CD14-positive monocyte (primary cell): ENCODE data around the gene AFDN. TPM values are rescaled to one million over a fixed set of nuclear protein-coding genes. Genes with fewer than 3 reads are reported as not detected.
A peak's percentile ranks its signal among the peaks of the same experiment; 100 is the strongest.

Experiments used
- DNase-seq, 3 donors: peaks; one replicate each; pipeline ENCODE4 v3.0.0-alpha.2; 2011 to 2022
- H2AFZ ChIP-seq: 2 replicates; pipeline ENCODE4 v1.6.0; 2012; ENCODE audit warnings: mild to moderate bottlenecking, low read depth, low read length, inconsistent platforms; ENCODE audit not compliant: insufficient read depth, poor library complexity, severe bottlenecking
- H3K27ac ChIP-seq, 2 donors: 1 replicate in 1 of 2; 2 replicates in 1 of 2; pipeline ENCODE4 v1.5.1; 2012 to 2013; ENCODE audit warnings: low read length in 2 of 2, control low read depth in 1 of 2, inconsistent platforms in 1 of 2, low read depth in 1 of 2, mild to moderate bottlenecking in 1 of 2
- H3K27me3 ChIP-seq, 2 donors: one replicate each; pipeline versions ENCODE4 v1.6.0 to v1.6.1; 2011 to 2013; ENCODE audit warnings: low read length in 2 of 2; ENCODE audit not compliant: control insufficient read depth in 2 of 2, insufficient read depth in 2 of 2
- H3K36me3 ChIP-seq, 2 donors: replicated peaks in 1 of 2; 1 replicate in 1 of 2; 2 replicates in 1 of 2; pipeline versions ENCODE4 v1.5.1 to v1.6.1; 2012 to 2013; ENCODE audit warnings: low read length in 2 of 2, control low read depth in 1 of 2, inconsistent platforms in 1 of 2, mild to moderate bottlenecking in 1 of 2; ENCODE audit not compliant: insufficient read depth in 2 of 2, control insufficient read depth in 1 of 2
- H3K4me1 ChIP-seq, 2 donors: 1 replicate in 1 of 2; 2 replicates in 1 of 2; pipeline versions ENCODE4 v1.5.1 to v1.6.1; 2012 to 2013; ENCODE audit warnings: low read length in 2 of 2, control low read depth in 1 of 2, inconsistent platforms in 1 of 2, mild to moderate bottlenecking in 1 of 2, moderate library complexity in 1 of 2; ENCODE audit not compliant: insufficient read depth in 2 of 2, control insufficient read depth in 1 of 2
- H3K4me2 ChIP-seq: replicated peaks from 2 replicates; pipeline ENCODE3; 2012; ENCODE audit warnings: low read length, moderate library complexity, mild to moderate bottlenecking; ENCODE audit not compliant: poor library complexity, severe bottlenecking; ENCODE audit errors: extremely low read depth
- H3K4me3 ChIP-seq, 3 experiments: fragments of 200-600 bp in 1 of 3; sonication (generic) in 1 of 3; replicated peaks in 1 of 3; 1 replicate in 2 of 3; 2 replicates in 1 of 3; pipeline ENCODE4 v1.5.1; 2011 to 2013; ENCODE audit warnings: low read length in 3 of 3, mild to moderate bottlenecking in 3 of 3, control low read depth in 2 of 3, low read depth in 2 of 3, inconsistent platforms in 1 of 3, moderate library complexity in 1 of 3
- H3K79me2 ChIP-seq: 2 replicates; pipeline ENCODE4 v1.6.0; 2012; ENCODE audit warnings: mild to moderate bottlenecking, control low read depth, inconsistent platforms, low read length, moderate library complexity; ENCODE audit not compliant: insufficient read depth
- H3K9ac ChIP-seq: 2 replicates; pipeline ENCODE4 v1.6.0; 2017; ENCODE audit warnings: low read length, mild to moderate bottlenecking; ENCODE audit not compliant: insufficient read depth, poor library complexity, severe bottlenecking
- H3K9me3 ChIP-seq, 2 donors: replicated peaks in 1 of 2; 1 replicate in 1 of 2; 2 replicates in 1 of 2; pipeline versions ENCODE4 v1.5.1 to v1.6.1; 2012 to 2013; ENCODE audit warnings: low read length in 2 of 2, control low read depth in 1 of 2; ENCODE audit not compliant: control insufficient read depth in 1 of 2, insufficient read depth in 1 of 2
- H4K20me1 ChIP-seq: 2 replicates; pipeline ENCODE4 v1.6.0; 2012; ENCODE audit warnings: mild to moderate bottlenecking, low read length, control low read depth, moderate library complexity; ENCODE audit not compliant: insufficient read depth
- H3K27ac Mint-ChIP-seq, 7 donors: one replicate each; pipeline ENCODE4 v1.8.0; 2020; ENCODE audit warnings: mild to moderate bottlenecking in 7 of 7, mixed read lengths in 7 of 7, moderate library complexity in 6 of 7, inconsistent platforms in 2 of 7
- H3K27me3 Mint-ChIP-seq, 3 donors: one replicate each; pipeline ENCODE4 v1.8.0; 2021 to 2022; ENCODE audit warnings: low read depth in 3 of 3, mild to moderate bottlenecking in 3 of 3, mixed read lengths in 3 of 3, moderate library complexity in 3 of 3, inconsistent platforms in 1 of 3
- H3K36me3 Mint-ChIP-seq, 2 donors: one replicate each; pipeline ENCODE4 v1.8.0; 2020; ENCODE audit warnings: mixed read lengths in 2 of 2, inconsistent platforms in 1 of 2, mild to moderate bottlenecking in 1 of 2
- H3K4me1 Mint-ChIP-seq: one replicate; pipeline ENCODE4 v1.8.0; 2020; ENCODE audit warnings: mild to moderate bottlenecking, mixed read lengths
- H3K4me3 Mint-ChIP-seq, 2 donors: one replicate each; pipeline ENCODE4 v1.8.0; 2020; ENCODE audit warnings: mild to moderate bottlenecking in 2 of 2, mixed read lengths in 2 of 2, moderate library complexity in 1 of 2
- H3K9me3 Mint-ChIP-seq, 7 donors: one replicate each; pipeline ENCODE4 v1.8.0; 2020 to 2022; ENCODE audit warnings: mixed read lengths in 7 of 7, mild to moderate bottlenecking in 6 of 7, moderate library complexity in 6 of 7, inconsistent platforms in 2 of 7
- WGBS: methylation state at CpG from one replicate; pipeline ENCODE4 v1.1.5; 2013; ENCODE audit warnings: missing lambda C conversion rate; ENCODE audit not compliant: insufficient coverage; 5-methylcytosine and 5-hydroxymethylcytosine counted together
- intact Hi-C, 2 donors: fragments of 100-400 bp; cut with micrococcal nuclease; formaldehyde crosslinking; loops; one replicate each; pipeline versions ENCODE4 v1.15.0 to v1.15.1; 2023
- polyA plus RNA-seq, 3 donors: library from polyadenylated mRNA; depleted of rRNA in 1 of 3; unstranded in 2 of 3; stranded (reverse) in 1 of 3; fragments of 300-500 nt in 2 of 3; fragments of >200 nt in 1 of 3; fragmentation: Illumina TruSeq in 2 of 3; gene quantifications; 1 replicate in 2 of 3; 2 replicates in 1 of 3; pipeline ENCODE4 v1.2.3, GENCODE V29; 2012 to 2021
- TF ChIP-seq, protein P1 (sequence below): fragments of 200-600 bp; IDR thresholded peaks from one replicate; pipeline ENCODE4 v1.8.0; 2022; ENCODE audit warnings: antibody characterized with exemption, mild to moderate bottlenecking

Gene AFDN
- polyA plus RNA-seq, 3 donors, result 0.03 to 1.5 TPM; not detected in 1

DNA sequence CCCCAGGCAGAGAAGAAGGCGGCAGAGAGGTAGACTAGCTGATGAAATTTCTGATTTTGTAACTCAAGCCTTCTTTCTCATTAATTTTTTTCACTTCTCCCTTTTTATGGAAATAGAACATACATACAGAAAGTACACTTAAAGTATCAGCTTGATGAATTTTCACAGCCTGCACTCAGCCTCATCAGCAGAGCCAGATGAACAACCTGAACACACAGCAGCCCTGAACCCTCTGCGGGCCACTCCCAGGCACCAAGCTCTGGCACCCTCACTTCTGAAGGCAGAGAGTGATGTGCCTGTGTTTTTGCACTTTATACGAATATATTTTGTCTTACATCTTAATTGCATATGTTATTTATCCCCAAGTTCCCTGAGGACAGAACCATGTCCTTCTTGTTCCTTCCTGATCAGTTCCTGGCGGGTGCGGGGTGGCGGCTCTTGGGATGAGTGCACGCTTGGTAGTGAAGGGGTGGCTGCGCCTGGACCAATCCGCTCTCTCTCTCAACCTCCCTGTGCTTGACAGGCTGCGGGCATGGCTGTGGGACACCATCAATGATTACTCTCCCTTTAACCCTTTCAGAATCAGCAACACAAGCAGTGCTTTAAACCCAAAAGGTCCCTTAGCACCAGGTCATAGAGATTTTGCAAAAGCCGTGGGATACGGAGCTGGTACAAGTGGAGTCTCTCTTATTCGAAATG, 34.8 kb upstream of the AFDN start:
- Mint-ChIP-seq H3K4me1 (peaks cover 18% of the 10 kb centered on the region), H3K4me3 (no peak overlapping the region), H3K9me3 (peaks cover 3 to 19% (median 9%) of the 10 kb centered on the region in 7 donors), H3K27me3 (peaks cover 27 to 48% (median 36%) of the 10 kb centered on the region in 3 donors), H3K27ac (peak overlapping the region in 1 of 7 donors; percentile 35), H3K36me3 (no peaks in the 10 kb centered on the region)
- no peaks in the 10 kb centered on the region for H4K20me1 ChIP-seq
- TF ChIP-seq, protein P1, sequence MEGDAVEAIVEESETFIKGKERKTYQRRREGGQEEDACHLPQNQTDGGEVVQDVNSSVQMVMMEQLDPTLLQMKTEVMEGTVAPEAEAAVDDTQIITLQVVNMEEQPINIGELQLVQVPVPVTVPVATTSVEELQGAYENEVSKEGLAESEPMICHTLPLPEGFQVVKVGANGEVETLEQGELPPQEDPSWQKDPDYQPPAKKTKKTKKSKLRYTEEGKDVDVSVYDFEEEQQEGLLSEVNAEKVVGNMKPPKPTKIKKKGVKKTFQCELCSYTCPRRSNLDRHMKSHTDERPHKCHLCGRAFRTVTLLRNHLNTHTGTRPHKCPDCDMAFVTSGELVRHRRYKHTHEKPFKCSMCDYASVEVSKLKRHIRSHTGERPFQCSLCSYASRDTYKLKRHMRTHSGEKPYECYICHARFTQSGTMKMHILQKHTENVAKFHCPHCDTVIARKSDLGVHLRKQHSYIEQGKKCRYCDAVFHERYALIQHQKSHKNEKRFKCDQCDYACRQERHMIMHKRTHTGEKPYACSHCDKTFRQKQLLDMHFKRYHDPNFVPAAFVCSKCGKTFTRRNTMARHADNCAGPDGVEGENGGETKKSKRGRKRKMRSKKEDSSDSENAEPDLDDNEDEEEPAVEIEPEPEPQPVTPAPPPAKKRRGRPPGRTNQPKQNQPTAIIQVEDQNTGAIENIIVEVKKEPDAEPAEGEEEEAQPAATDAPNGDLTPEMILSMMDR, result no peak
- no peak overlapping the region for H3K27ac ChIP-seq
- H3K4me3 ChIP-seq, result no peak overlapping the region
- intact Hi-C loops, result no loop called here
- no peaks in the 10 kb centered on the region for H3K79me2 ChIP-seq
- H3K9me3 ChIP-seq, result peaks cover 4 to 17% of the 10 kb centered on the region in 2 donors
- WGBS, result 83% methylated on average over 4 of the region's 13 CpGs
- H3K4me2 ChIP-seq, result no peak overlapping the region
- H2AFZ ChIP-seq, result no peak overlapping the region
- no peaks in the 10 kb centered on the region for H3K36me3 ChIP-seq
- DNase-seq, result no peak
- no peak overlapping the region for H3K9ac ChIP-seq
- peaks cover 0 to 11% of the 10 kb centered on the region in 2 donors for H3K4me1 ChIP-seq
- H3K27me3 ChIP-seq, result peaks cover 10 to 35% of the 10 kb centered on the region in 2 donors

- intact Hi-C loops, result no loop called here
- TF ChIP-seq, protein P1, result no peak
- Histone ChIP-seq H3K27ac (no peak overlapping the region), H3K79me2 (no peaks in the 10 kb centered on the region), H2AFZ (no peak overlapping the region), H3K9me3 (peaks cover 4 to 17% of the 10 kb centered on the region in 2 donors), H3K4me3 (no peak overlapping the region), H4K20me1 (no peaks in the 10 kb centered on the region), H3K27me3 (peaks cover 10 to 50% of the 10 kb centered on the region in 2 donors), H3K4me1 (peaks cover 0 to 11% of the 10 kb centered on the region in 2 donors), H3K9ac (no peak overlapping the region), H3K36me3 (no peaks in the 10 kb centered on the region), H3K4me2 (no peak overlapping the region)
- WGBS, result 67% methylated on average over 6 of the region's 9 CpGs
- no peak for DNase-seq
- Mint-ChIP-seq H3K36me3 (no peaks in the 10 kb centered on the region), H3K27me3 (peaks cover 40 to 57% (median 51%) of the 10 kb centered on the region in 3 donors), H3K27ac (no peak overlapping the region), H3K4me1 (peaks cover 18% of the 10 kb centered on the region), H3K4me3 (no peak overlapping the region), H3K9me3 (peaks cover 3 to 22% (median 9%) of the 10 kb centered on the region in 7 donors)
Observed at GRCh38 chr6:167793421-167793820, 33.3 kb upstream of the AFDN start.
